ENCODE measurements around the gene NAGLU. TPM values are rescaled to one million over a fixed set of nuclear protein-coding genes. Genes with fewer than 3 reads are reported as not detected.

The NAGLU gene
- total and polyA plus RNA-seq, 2 of the 13 experiments (the other 11 are each of a cell fraction or from before 2014, with no cell fraction given) = 28.2 to 40.1 TPM

GRCh38 chr17:42536372-42537155 is 523 bp downstream of the NAGLU start:
- in situ Hi-C loops (cut with HindIII; ENCODE audit: extremely low pct_ligation_motif_present, low pct_unique_long_range_greater_than_20kb) = no loop called here
- TF ChIP-seq STAT6 (CRISPR knock-in tag; IDR thresholded peaks at IDR 0.05; ENCODE audit: borderline replicate concordance) = no peak
- peak; percentile 69; the same call in 1 of the 2 replicates for TF ChIP-seq ZSCAN9 (CRISPR knock-in tag; IDR thresholded peaks at IDR 0.05; ENCODE audit: borderline replicate concordance)
- no peak for TF ChIP-seq ONECUT2 (CRISPR knock-in tag; IDR thresholded peaks at IDR 0.05)
- TF ChIP-seq, protein P1, sequence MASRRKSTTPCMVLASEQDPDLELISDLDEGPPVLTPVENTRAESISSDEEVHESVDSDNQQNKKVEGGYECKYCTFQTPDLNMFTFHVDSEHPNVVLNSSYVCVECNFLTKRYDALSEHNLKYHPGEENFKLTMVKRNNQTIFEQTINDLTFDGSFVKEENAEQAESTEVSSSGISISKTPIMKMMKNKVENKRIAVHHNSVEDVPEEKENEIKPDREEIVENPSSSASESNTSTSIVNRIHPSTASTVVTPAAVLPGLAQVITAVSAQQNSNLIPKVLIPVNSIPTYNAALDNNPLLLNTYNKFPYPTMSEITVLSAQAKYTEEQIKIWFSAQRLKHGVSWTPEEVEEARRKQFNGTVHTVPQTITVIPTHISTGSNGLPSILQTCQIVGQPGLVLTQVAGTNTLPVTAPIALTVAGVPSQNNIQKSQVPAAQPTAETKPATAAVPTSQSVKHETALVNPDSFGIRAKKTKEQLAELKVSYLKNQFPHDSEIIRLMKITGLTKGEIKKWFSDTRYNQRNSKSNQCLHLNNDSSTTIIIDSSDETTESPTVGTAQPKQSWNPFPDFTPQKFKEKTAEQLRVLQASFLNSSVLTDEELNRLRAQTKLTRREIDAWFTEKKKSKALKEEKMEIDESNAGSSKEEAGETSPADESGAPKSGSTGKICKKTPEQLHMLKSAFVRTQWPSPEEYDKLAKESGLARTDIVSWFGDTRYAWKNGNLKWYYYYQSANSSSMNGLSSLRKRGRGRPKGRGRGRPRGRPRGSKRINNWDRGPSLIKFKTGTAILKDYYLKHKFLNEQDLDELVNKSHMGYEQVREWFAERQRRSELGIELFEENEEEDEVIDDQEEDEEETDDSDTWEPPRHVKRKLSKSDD (CRISPR knock-in tag; IDR thresholded peaks at IDR 0.05; ENCODE audit: low read depth) = peak; percentile 63; the same call in 1 of the 2 replicates
- peak; percentile 44; the same call in 1 of the 2 replicates for TF ChIP-seq NR2C2 (CRISPR knock-in tag; IDR thresholded peaks at IDR 0.05; ENCODE audit: borderline replicate concordance)
- TF ChIP-seq DR1 (CRISPR knock-in tag; IDR thresholded peaks at IDR 0.05) = 0 out of 2 replicates have a peak, but pooled peaks have one; percentile 38
- peak; percentile 58; the same call in 1 of the 2 replicates for TF ChIP-seq HMGXB3 (CRISPR knock-in tag; IDR thresholded peaks at IDR 0.05; ENCODE audit: borderline replicate concordance)
- TF ChIP-seq, protein P2, sequence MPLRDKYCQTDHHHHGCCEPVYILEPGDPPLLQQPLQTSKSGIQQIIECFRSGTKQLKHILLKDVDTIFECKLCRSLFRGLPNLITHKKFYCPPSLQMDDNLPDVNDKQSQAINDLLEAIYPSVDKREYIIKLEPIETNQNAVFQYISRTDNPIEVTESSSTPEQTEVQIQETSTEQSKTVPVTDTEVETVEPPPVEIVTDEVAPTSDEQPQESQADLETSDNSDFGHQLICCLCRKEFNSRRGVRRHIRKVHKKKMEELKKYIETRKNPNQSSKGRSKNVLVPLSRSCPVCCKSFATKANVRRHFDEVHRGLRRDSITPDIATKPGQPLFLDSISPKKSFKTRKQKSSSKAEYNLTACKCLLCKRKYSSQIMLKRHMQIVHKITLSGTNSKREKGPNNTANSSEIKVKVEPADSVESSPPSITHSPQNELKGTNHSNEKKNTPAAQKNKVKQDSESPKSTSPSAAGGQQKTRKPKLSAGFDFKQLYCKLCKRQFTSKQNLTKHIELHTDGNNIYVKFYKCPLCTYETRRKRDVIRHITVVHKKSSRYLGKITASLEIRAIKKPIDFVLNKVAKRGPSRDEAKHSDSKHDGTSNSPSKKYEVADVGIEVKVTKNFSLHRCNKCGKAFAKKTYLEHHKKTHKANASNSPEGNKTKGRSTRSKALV (CRISPR knock-in tag; IDR thresholded peaks at IDR 0.05) = no peak
- TF ChIP-seq ZNF572 (CRISPR knock-in tag; IDR thresholded peaks at IDR 0.05) = peak; percentile 62; the same call in 1 of the 2 replicates
- no peak for TF ChIP-seq ZNF530 (CRISPR knock-in tag; IDR thresholded peaks at IDR 0.05; ENCODE audit: low read depth)

More at GRCh38 chr17:42536372-42537155, 523 bp downstream of the NAGLU start:
- H4K20me1 ChIP-seq (ENCODE audit: insufficient read depth, low read length) = no peaks in the 10 kb centered on the region
- intact Hi-C loops (cut with micrococcal nuclease; ENCODE audit: unreplicated experiment) = no loop called here
- H3K79me2 ChIP-seq (ENCODE audit: insufficient read depth, low read length) = peaks cover 13% of the 10 kb centered on the region
- ATAC-seq (peak; percentile 69), DNase-seq (ENCODE audit: low spot score) (peak; percentile 86), FAIRE-seq (no peak)
- H3K4me3 ChIP-seq (replicated peaks in 1 of 3; ENCODE audit: insufficient read depth in 1 of 3, low read depth in 2 of 3, low read length in 3 of 3) = peak overlapping the region; percentile 54 to 72 (median 66)
- ChIA-PET CTCF (ENCODE audit: low intra/inter-chr PET ratio, low total read pairs) (no interaction called here), POLR2A (interaction anchor here (0.7 to 4.2 kb wide), 28 partner anchors 9 to 262 kb away, joined by 3 to 68 read pairs (median 6); partner anchors contain the start of genes CAVIN1, CNTD1, COA3 and COASY)
- BruUV-seq (replicated peaks) = TSS peak; percentile 45
- H3K36me3 ChIP-seq (replicated peaks in 1 of 2; ENCODE audit: control insufficient read depth in 1 of 2, insufficient read depth in 2 of 2, low read length in 2 of 2) = peaks cover 3 to 5% of the 10 kb centered on the region in 2 experiments; a peak in 1 of 5 replicates
- peaks cover 62% of the 10 kb centered on the region for H3K4me1 ChIP-seq (ENCODE audit: insufficient read depth, low read length)
- WGBS (ENCODE audit: low lambda C conversion rate) = under 1% methylated on average over 22 of the region's 65 CpGs
- H3K9me3 ChIP-seq (ENCODE audit: low read length) = no peaks in the 10 kb centered on the region
- no peak overlapping the region for H2AFZ ChIP-seq (ENCODE audit: low read length)
- H3K27ac ChIP-seq (ENCODE audit: extremely low read length, insufficient read depth, low read length) = peak overlapping the region; percentile 79
- H3K27me3 ChIP-seq (ENCODE audit: control insufficient read depth in 1 of 2, insufficient read depth in 2 of 2, low read length in 2 of 2) = no peaks in the 10 kb centered on the region
- H3K4me2 ChIP-seq (ENCODE audit: low read depth, low read length) = peak overlapping the region; percentile 99
- H3K9ac ChIP-seq (ENCODE audit: insufficient read depth, low read depth, low read length) = peak overlapping the region; percentile 83

Measured in HepG2 (cell line).